ENCODE measurements around the gene SRGAP1.

DNA sequence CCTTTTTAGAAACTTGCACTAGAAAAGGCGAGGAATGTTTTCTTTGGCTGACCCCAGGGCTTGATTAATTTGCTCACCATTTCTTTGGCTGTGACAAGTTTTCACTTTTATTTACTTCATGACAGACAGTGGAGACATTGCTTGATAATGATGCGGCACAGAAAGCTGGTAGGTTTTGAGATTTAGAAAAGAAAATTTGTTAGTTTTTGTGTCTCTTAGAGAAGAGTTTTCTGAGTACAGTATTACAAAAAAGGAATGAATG lies 18.4 kb downstream of the SRGAP1 start:
- TF ChIP-seq, protein P1, sequence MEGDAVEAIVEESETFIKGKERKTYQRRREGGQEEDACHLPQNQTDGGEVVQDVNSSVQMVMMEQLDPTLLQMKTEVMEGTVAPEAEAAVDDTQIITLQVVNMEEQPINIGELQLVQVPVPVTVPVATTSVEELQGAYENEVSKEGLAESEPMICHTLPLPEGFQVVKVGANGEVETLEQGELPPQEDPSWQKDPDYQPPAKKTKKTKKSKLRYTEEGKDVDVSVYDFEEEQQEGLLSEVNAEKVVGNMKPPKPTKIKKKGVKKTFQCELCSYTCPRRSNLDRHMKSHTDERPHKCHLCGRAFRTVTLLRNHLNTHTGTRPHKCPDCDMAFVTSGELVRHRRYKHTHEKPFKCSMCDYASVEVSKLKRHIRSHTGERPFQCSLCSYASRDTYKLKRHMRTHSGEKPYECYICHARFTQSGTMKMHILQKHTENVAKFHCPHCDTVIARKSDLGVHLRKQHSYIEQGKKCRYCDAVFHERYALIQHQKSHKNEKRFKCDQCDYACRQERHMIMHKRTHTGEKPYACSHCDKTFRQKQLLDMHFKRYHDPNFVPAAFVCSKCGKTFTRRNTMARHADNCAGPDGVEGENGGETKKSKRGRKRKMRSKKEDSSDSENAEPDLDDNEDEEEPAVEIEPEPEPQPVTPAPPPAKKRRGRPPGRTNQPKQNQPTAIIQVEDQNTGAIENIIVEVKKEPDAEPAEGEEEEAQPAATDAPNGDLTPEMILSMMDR (optimal IDR thresholded peaks at IDR 0.05 in 1 of 3, IDR thresholded peaks at IDR 0.05 in 1 of 3, conservative IDR thresholded peaks at IDR 0.05 in 1 of 3; ENCODE audit: extremely low read depth in 1 of 3, insufficient read depth in 2 of 3, low read length in 3 of 3): no peak
- no peak for TF ChIP-seq EZH2 (IDR thresholded peaks at IDR 0.05; ENCODE audit: low read length)
